ENCODE measurements around the gene GAL3ST3. TPM values are rescaled to one million over a fixed set of nuclear protein-coding genes. Genes with fewer than 3 reads are reported as not detected.

GAL3ST3 gene
- total RNA-seq, 1 donor from 2014 or later, result not detected

DNA sequence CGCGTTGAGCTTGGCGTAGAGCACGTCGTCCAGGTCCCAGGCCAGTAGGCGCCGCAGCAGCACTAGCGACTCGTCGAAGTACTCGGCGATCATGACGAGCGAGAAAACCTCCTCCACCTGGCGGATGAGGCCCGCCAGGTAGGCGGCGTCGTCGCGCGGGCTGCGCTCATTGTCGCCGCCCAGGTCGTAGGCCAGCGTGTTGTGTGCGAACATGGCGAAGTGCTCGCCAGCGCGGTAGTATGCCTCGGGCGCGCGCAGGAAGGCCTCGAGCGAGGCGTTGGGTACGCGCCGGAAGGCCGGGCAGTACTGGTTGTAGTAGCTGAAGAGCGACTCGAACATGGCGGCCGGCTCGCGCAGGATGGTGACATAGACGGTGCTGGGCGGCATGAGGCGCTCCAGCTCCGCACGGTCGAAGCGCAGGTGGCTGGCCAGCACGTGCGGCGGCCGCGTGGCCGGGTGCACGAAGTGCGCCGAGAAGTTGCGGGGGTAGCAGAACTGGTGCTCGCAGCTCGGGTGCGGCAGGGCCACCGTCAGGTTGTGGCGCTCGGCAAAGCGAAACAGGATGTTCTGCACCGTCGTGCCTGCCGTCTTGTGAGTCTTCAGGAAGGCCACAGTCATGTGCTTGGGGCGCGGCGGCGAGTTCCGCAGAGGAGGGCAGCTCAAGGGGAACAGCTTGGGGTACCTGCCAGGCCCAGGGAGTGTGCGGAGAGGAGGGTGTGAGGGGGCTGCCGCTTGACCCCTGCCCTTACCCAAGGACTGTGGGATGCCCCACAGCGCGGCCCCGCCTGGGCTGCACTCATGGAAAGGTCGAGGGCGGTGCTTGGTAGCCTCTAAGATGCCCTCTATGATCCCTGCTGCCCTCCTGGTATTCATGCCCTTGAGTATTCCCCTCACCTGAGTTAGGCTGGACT lies 5.7 kb downstream of the GAL3ST3 start:
- no peak for DNase-seq (ENCODE audit: low read depth)
- no peak for FAIRE-seq
- TF ChIP-seq CTCF (IDR thresholded peaks at IDR 0.05; ENCODE audit: insufficient read depth, low read length, severe bottlenecking), result no peak

DNA sequence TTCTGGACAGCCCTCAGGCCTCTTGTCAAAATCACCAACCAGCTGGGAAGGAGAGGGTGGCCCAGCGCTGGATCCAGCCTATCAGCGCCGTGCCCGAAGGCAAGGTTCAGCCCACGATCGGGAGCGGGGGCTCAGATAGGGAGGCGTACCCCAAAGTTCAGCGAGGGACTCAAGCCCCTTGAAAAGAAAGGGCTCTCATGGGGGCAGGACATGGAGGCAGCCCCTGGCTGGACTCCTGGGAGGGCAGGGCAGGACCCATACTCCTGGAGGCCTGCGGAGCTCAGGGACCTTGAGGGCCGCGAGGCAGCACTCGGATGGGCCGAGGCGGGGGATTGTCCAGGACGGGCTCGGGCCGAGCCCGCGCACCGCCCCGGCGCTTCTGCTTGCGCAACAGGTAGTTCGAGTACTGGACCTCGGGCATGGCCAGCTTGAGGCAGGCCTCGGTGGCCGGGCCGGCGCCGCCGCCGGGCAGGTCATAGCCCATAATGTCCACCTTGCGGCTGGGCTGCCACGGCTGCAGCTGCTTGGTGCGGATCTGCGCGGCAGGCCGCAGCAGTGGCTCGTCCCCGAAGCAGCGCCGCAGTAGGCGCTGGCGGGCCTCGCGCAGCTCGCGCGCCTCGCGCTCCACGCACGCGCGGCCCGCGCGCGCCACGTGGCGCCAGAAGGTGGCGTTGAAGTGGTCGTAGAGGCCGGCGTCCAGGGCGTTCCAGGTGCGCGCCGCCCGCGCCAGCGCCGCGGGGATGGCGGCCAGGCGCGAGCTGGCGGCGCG lies 6.5 kb downstream of the GAL3ST3 start:
- H3K27me3 ChIP-seq (ENCODE audit: control insufficient read depth, insufficient read depth, low read length), result no peaks in the 10 kb centered on the region
- TF ChIP-seq CTCF (IDR thresholded peaks at IDR 0.05; ENCODE audit: insufficient read depth, low read length, severe bottlenecking), result no peak
- FAIRE-seq, result no peak
- no peak overlapping the region for H3K4me3 ChIP-seq (ENCODE audit: low read depth, low read length)
- H3K36me3 ChIP-seq (ENCODE audit: control insufficient read depth, insufficient read depth, low read length), result no peaks in the 10 kb centered on the region
- DNase-seq (ENCODE audit: low read depth), result no peak

More for the DNA sequence above, 5.7 kb downstream of the GAL3ST3 start:
- Histone ChIP-seq H3K4me3 (ENCODE audit: low read depth, low read length) (no peak overlapping the region), H3K27me3 (ENCODE audit: control insufficient read depth, insufficient read depth, low read length) (peaks cover 2% of the 10 kb centered on the region), H3K36me3 (ENCODE audit: control insufficient read depth, insufficient read depth, low read length) (no peaks in the 10 kb centered on the region)

GRCh38 chr11:66039765-66040164 lies 9.2 kb downstream of the GAL3ST3 start:
- H3K36me3 ChIP-seq (ENCODE audit: control insufficient read depth, insufficient read depth, low read length), result no peaks in the 10 kb centered on the region
- FAIRE-seq, result no peak
- DNase-seq (ENCODE audit: low read depth), result no peak
- no peak overlapping the region for H3K4me3 ChIP-seq (ENCODE audit: low read depth, low read length)
- H3K27me3 ChIP-seq (ENCODE audit: control insufficient read depth, insufficient read depth, low read length), result no peaks in the 10 kb centered on the region
- no peak for TF ChIP-seq CTCF (IDR thresholded peaks at IDR 0.05; ENCODE audit: insufficient read depth, low read length, severe bottlenecking)

GRCh38 chr11:66037327-66037726 lies 11.6 kb downstream of the GAL3ST3 start:
- H3K4me3 ChIP-seq (ENCODE audit: low read depth, low read length), result no peak overlapping the region
- DNase-seq (ENCODE audit: low read depth) (no peak), FAIRE-seq (no peak)
- H3K36me3 ChIP-seq (ENCODE audit: control insufficient read depth, insufficient read depth, low read length), result no peaks in the 10 kb centered on the region
- H3K27me3 ChIP-seq (ENCODE audit: control insufficient read depth, insufficient read depth, low read length), result no peaks in the 10 kb centered on the region
- TF ChIP-seq CTCF (IDR thresholded peaks at IDR 0.05; ENCODE audit: insufficient read depth, low read length, severe bottlenecking), result no peak

- H3K4me3 ChIP-seq (ENCODE audit: low read depth, low read length), result no peak overlapping the region
- FAIRE-seq (no peak), DNase-seq (ENCODE audit: low read depth) (no peak)
- no peaks in the 10 kb centered on the region for H3K27me3 ChIP-seq (ENCODE audit: control insufficient read depth, insufficient read depth, low read length)
- H3K36me3 ChIP-seq (ENCODE audit: control insufficient read depth, insufficient read depth, low read length), result no peaks in the 10 kb centered on the region
- no peak for TF ChIP-seq CTCF (IDR thresholded peaks at IDR 0.05; ENCODE audit: insufficient read depth, low read length, severe bottlenecking)
These were observed 12.6 kb downstream of the GAL3ST3 start for GRCh38 chr11:66036334-66036710.
